GM21360 (cell line): Measurements from ENCODE around the gene SCLT1.
A peak's percentile ranks its signal among the peaks of the same experiment; 100 is the strongest.

Source experiments
- ATAC-seq: cut with Tn5 transposase; IDR thresholded peaks from one replicate; pipeline ENCODE4 v1.9.1; 2021; ENCODE audit warnings: mild to moderate bottlenecking, moderate library complexity; ENCODE audit not compliant: unreplicated experiment

The SCLT1 gene

DNA sequence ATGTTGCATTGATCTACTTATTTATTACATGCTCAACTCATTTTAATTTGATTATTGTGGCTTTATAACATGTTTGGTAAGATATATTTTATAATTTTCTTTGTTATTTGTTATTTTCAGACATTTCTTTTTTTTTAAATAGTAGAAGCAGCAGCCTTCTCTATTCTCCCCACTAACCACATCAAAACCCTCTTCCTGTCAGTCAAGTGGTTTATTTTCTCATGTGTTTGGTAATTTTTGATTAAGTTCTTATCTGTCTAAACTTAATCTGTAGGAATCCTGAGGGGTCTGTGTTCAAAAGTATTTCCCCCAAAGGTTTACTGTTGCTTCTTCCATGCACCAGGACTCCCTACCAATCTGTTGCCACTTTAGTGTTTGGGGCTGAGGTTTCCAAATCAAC, 131.9 kb downstream of the SCLT1 start:
- ATAC-seq = no peak

DNA sequence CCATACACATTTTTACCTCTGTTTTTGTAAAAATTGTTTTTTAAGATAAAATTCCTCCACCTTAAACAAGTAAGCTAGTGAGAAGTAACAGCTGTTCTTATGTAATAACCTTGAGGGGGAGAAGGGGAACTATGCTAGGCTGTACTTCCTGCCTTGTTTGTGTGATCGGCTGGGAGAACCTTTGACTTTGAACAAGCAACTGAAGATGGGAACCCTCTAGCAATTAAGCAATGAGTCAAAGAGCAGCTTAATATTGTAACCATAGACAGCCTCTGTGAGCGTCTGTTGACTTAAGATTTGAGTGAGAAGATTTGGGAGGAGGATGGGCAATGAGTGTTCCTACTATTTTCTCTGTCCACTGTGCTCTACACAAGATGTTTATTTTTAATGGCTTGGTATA, 135.1 kb downstream of the SCLT1 start:
- no peak for ATAC-seq

DNA sequence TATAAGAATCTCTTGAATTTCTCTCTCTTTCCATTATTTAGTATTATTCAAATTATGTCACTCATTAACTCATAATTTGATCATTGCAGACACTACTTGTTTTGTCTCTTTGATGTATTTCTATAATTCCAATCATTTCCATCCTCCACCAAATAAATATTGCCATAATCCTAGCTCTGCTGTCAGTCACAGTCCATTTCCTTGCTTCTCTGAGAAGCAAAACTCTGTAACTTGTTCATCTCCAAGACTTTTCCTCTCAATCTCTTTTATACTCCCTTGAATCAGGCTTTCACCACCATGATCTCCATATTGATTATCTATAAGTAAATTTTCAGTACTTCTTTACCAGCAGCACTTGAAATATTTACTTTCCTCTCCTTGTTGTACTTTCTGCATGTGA, 135.9 kb downstream of the SCLT1 start:
- ATAC-seq = no peak

DNA sequence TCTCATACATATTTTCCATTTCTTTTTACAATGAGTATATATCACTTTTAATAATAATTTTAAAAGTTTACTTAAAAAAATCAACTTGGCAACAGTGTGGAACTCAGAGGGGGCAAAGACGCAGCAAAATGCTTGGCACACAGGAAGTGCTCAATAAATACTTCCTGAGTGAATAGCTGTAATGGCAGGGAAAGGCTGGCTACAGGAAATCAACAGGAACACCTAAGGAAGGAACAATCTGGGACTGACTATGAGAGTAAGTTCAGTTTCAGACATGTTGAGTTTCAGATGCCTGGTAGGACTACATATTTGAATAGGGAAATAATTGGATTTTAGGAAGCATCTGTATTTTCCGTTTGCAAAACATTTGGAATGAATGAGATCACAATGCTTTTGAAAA, 137.6 kb downstream of the SCLT1 start:
- ATAC-seq = no peak

DNA sequence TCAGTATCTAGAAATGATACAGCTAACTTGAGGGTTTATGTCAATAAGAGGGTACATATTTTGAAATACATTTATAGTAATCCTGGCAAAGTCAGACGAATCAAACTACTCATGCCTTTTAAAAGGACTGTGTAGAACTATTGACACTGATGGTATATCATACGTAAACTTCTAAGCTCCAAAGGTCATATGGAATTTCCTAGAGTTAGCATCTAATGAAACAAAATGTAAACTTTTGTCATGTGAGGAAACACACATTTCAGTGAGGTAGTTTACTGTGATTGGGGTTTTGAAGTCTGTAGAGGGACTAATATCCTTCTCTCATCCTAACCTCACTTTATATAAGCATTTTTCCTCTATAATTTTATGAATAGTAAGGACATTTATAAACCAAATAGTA, 138.4 kb downstream of the SCLT1 start:
- ATAC-seq = no peak

DNA sequence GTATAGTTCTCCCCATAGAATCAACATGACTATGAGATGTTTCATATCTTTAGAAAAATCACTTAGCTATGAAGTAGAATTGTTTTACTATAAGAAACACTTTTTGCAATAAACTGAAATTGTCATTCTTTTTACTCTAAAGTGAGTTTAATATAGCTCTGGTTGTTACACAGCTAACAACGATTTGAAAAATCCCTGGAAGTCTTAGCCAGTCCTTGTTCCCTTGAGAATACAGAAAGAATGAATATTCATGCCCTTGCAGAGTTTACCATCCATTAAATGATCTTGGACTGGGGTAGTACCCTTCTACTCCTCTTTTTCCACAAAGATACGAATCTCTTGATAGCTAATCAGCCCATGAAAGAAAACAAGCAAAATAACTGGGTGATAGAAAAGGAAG, 142.0 kb downstream of the SCLT1 start:
- ATAC-seq = no peak

DNA sequence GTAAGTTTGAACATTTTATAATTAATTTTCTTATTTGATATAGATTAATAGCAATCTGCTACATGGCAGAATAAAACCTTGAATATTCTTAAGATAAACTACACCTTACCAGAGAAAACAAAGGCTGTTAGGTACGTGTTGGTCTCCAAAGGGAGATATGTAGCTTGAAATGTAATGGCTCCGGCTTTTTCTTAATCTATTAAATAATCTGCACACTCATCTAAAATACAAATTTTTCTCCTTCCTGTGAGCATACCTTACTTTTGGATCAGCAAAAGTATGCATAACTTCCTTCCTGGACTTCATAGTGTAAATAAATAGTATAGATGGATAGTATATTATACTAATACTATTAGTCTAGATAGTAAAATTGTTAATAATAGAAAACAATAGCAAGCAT, 142.5 kb downstream of the SCLT1 start:
- no peak for ATAC-seq

DNA sequence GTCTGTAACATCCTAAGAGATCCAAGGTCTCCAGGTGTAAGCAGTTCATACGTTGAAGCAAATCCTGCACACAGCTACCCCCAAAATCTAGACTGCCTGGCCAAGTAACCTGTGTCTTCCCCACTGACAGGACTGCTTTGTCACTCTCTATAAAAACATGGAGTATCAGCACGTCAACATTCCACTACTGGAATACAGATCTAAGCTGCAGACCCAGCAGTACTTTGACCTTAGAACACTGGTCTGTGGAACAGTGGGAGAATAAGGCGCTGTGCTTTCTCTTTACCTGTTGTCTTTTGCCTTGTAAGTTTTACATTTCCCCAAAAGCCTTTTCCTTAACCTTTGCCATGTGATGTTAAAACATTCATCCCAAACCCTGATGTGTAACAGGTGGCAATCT, 146.4 kb downstream of the SCLT1 start:
- no peak for ATAC-seq

DNA sequence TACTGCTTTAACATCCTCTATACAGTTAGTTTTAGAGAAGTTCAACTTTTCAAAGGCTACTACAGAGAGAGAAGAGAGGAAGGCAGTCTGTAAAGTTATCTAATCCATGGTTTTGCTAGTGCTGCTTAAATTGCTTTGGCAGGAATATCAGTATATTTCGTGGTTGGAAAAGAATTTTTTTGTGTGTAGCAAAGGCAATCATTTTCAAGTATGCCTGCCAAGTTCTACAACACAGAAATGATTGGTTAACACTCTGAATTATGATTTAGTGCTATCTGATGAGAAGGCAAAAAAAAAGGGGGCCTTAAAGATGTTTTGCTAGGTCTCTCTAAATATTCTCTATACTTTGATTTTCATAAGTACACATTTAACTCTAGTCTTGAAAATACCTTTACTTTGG, 150.7 kb downstream of the SCLT1 start:
- no peak for ATAC-seq

DNA sequence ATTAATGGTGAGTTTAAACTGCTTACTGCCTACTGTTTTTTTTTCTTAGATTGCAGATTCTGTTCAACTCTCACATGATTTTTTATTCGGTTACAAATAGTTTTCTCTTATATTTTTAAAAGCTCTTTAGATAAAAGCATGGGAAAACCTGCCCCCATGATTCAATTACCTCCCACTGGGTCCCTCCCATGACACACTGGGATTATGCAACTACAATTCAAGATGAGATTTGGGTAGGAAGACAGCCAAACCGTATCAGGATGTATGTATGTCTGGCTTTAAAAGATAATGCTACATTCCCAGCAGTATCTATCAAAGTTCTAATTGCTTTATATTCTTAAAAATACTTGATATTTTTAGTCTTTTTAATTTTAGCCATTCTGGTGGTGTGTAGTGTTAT, 152.4 kb downstream of the SCLT1 start:
- ATAC-seq = no peak

DNA sequence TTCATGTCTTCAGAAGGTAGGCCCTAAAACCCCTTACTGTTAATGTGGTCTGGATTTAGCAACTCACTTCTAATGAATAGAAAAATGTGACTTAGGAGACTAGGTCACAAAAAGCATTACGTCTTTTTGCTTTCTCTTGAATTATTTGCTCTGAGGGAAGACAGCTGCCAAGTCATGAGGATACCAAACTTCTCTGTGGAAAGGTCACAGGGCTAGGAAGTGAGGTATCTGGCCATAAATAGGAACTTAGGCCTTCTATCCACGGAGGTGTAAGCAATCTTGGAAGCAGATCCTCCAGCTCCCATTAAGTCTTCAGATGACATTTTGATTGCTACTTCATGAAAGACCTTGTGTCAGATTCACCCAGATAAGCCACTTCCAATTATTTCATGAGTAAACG, 163.3 kb downstream of the SCLT1 start:
- ATAC-seq = no peak

DNA sequence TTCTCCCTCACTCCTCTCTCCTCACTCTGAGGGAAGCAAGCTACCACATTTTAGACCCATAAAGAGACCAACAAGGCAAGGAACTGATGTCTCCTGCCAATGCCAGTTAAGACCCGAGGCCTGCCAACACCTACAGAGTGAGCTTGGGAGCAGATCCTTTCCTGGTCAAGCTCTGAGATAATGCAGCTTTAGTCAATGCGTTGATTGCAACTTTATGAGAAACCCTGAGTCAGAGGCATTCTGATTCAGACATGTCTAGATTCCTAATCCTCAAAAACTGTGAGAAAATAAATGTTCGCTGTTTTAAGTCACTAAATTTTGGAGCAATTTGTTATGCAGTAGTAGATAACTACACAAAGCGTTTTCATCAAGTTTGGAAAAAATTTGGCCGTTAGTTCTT, 168.4 kb downstream of the SCLT1 start:
- no peak for ATAC-seq

DNA sequence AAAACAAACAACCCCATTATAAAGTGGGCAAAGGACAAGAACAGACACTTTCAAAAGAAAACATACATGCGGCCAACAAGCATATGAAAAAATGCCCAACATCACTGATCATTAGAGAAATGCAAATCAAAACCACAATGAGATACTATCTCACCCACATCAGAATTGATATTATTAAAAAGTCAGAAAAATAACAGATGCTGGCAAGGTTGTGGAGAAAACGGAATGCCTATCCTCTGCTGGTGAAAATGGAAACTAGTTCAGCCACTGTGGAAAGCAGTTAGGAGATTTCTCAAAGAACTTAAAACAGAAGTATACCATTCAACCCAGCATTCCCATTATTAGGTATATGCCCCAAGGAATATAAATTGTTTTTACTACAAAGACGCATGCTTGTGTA, 171.4 kb downstream of the SCLT1 start:
- no peak for ATAC-seq

DNA sequence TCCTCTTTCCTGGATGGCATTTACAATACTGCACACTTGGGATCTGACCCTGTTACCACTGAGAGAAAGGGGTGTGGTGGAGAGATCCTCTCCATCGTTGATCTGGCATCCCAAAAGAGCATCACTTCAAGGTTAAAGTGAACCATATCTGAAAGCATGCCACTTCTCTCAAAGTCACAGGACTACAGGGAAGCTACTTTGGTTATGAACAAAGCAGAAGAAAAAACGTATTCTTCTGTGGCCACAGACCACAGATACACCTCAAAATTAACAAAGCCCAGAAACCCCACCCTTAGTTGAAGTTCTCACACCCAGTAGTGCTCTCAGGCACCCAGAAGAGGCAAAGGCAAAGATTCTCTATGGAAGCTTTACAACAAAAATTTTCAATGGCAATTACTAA, 175.6 kb downstream of the SCLT1 start:
- ATAC-seq = peak; percentile 78

DNA sequence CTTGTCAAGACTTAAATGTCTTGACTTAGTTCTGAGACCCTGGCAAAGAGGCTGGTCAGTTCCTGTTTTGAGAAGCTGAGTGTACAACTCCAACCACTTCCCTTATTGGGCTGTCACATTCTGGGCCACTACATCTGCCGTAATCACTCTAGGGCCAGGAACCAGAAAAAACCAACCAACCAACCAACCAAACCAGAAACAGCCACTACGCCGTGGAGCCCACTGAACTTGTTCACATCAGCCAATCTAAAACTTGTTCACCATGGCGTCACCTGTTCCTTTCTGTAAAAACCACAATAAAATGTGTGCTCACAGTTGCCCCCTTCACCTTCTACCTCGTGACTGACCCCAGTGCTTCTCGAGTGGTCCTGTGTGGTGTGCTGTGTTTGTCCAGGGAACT, 176.5 kb downstream of the SCLT1 start:
- no peak for ATAC-seq

DNA sequence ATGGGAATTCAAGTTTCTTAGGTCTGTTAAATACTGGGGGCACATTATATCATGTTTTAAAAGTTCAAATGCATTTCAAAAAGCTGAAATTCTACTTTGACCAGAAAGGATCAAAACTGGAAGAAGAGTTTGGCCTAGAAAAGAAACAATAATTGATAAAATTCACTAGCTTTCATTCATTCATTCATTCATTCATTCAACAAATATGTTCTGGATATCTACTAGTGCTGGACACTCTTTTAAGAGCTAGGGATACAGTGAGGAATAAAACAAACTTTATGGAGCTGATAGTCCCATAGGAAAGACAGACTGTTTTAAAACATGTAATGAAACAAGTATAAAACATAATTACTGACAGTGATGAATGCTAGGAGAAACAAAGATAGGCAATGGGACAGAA, 177.8 kb downstream of the SCLT1 start:
- ATAC-seq = no peak

DNA sequence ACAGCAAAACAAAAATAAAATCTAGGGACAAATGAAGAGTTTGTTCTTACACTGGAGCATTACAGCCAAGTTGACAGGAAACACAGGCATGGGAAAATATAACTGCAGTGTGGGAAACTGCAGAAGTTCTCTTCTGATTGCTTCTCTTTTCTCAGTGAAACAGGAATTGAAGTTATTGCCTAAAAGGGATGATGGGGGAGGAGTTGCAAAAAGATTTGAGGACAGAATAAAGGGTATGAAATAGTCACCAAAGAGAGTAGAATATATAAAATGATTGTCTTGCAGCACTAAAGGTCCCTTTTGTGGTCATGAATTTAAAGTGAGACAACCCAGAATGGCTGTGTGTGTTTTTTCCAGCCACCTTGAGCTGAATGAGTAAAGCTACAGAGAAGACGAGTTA, 180.1 kb downstream of the SCLT1 start:
- ATAC-seq = no peak

DNA sequence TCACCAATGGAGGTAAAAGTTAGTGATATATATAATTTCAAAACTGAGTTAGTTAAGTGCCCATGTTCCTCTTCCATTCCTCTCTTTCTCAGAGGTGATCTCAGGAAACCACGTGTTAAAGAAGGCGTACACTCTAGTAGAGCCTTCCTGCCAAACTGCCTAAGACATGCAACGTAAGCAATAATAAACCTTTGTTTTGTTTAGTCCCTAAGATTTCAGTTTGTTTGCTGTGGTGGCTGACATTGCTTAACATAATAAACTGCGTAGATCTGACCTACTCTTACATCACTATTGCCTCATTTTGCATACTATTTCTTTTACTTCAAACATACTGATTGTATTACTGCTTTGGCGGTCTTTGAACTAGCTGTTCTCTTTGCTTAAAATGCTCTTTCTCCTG, 184.6 kb downstream of the SCLT1 start:
- no peak for ATAC-seq

DNA sequence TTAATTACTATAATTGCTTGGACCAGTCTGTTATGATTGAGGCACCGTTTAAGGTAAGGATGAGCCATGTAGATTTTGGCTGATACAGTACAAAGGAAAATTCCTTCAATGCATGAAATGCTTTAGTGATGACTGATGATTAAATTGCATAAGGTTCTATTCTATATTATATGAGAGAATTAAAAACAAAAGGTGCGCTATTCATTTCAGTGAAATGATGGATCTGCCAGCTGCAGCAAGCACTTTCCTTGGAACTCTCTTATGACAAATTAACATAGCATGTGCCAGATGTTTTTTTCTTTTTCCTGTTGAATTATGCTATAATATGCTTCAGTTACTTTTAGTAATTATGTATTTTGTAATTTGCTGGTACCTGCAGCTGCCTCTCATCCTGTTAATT, 185.4 kb downstream of the SCLT1 start:
- no peak for ATAC-seq

DNA sequence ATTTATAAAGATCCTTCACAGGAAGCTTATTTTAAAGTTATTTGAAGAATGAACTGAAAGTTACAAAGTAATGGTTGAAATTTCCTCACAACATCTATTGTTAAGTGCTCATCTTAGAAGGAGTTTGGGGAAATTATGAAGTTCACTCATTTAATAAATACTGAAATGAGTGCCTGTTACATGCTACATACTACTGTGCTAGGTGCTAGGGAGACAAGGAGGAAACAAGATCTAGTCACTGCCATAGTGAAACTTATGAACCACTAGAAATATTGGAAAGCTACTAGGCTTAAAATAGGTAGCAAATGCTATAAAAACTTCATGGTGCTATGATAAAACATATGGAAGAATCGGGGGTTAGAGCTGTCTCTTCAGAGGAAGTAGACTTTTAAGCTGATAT, 186.8 kb downstream of the SCLT1 start:
- no peak for ATAC-seq

DNA sequence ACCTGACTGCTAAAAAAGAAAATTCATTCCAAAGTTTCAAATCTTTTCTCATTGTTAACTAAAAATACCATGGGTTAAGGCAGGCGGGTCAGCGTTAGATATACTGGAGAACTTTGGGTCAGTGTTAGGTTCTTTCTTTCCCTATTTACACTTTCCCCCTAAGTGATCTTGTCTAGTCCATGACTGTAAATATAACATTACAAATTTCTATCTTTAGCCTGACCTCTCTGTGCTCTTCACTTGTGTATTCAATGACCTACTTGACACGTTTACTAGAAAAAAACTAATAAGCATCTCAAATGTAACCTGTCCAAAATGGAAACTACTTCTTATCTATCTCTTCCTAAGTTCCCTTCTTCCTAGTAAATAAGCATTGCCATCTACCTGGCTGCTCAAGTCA, 188.5 kb downstream of the SCLT1 start:
- ATAC-seq = no peak

DNA sequence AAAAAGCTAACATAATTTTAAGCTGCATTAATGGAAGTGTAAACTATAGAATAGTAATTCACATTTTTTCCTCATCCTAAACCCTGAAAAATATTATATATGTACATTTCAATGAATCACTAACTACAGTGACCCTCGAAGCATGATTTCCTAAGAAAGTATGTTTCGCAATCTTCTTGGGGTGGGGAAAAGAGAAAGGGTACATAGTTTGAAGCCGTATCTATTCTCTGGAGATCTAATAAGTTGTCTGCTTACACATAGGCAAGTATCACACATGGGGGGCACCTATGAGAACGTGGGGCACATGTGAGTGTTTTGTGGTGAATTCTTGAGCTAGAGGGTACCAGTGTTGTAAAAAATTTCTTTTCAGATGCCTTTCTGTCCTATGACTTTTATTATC, 212.7 kb downstream of the SCLT1 start:
- ATAC-seq = no peak

DNA sequence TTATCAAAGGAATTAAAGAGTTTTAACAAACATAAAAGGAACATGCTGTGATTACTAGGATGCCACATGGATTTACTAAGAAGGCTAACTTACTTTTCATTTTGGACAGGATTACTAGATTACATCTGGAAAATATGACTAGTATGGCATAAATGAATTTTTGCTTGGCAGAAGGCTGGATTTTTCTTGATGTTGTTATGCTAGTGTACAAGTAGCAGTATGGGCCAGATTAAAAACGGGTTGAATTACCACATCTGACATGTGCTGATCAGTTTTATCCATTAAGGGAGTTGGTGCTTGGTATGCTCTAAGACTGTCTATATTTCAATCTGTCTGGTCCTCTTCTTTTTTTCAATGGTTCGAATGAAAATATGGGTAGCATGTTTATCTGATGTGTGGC, 213.4 kb downstream of the SCLT1 start:
- ATAC-seq = no peak

DNA sequence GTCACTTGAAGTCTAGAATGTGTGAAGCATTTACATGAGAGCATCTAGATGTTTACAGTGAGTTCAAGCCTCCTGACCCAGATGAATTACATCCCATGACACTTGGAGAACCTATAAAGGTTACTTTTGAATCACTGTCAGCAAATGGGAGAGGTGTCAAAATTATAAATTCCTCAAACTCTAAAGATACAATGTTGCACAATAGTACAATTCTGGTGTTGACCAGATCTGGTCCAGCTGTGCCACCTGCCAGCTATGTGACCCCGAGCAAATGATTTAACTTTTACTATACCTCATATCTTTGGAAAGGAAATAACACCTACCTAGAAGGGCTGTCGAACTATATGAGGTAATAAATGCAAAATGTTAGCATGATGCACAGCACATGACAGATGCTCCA, 214.1 kb downstream of the SCLT1 start:
- ATAC-seq = no peak
